Activated CD4-positive, alpha-beta T cell treated with anti-CD3 and anti-CD28 coated beads, Interleukin-2, Interleukin-4, amounts not matched to agents 100 ng/mL and 50 ng/mL, durations not matched to agents 16 hours and 8 hours (primary cell): Measurements from ENCODE around the gene DDX4.
A peak's percentile ranks its signal among the peaks of the same experiment; 100 is the strongest.
"Not testable (repeated sequence)": the region's sequence is repeated elsewhere in the genome, so short reads cannot be mapped to it uniquely, and the experiment has no call there.

Source experiments
- DNase-seq: peaks from one replicate; pipeline ENCODE4 v3.0.0-alpha.2; 2020; ENCODE audit warnings: low spot score

DDX4 gene

GRCh38 chr5:55737793-55738192, at the start of gene DDX4:
Gene DDX4, plus strand, starts transcription at chr5:55738061. Its CDS starts 903 bp downstream, at chr5:55738964.
- no peak for DNase-seq

- peak; percentile 41 for DNase-seq
Measured at GRCh38 chr5:55691265-55692105, 46.4 kb upstream of the DDX4 start.

GRCh38 chr5:55692106-55692417, 45.8 kb upstream of the DDX4 start:
- no peak for DNase-seq

DNA sequence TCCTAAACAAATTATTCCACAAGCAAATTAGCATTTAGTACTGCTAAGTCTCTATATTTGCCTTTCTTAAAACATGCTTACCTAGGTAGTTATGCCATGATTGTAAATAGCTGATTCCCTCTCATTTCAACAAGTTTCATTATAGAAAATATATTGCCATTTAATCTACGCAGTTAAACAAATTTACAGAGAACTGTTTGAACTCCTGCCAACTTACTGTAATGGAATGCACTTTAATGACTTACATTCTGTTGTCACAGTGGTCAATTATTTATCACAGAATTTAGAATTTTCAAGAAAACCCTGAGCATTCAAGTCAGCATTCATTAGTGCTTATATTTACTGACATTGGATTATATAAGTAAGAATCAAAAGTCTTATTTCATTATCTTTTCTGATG, 45.4 kb upstream of the DDX4 start:
- no peak for DNase-seq

DNA sequence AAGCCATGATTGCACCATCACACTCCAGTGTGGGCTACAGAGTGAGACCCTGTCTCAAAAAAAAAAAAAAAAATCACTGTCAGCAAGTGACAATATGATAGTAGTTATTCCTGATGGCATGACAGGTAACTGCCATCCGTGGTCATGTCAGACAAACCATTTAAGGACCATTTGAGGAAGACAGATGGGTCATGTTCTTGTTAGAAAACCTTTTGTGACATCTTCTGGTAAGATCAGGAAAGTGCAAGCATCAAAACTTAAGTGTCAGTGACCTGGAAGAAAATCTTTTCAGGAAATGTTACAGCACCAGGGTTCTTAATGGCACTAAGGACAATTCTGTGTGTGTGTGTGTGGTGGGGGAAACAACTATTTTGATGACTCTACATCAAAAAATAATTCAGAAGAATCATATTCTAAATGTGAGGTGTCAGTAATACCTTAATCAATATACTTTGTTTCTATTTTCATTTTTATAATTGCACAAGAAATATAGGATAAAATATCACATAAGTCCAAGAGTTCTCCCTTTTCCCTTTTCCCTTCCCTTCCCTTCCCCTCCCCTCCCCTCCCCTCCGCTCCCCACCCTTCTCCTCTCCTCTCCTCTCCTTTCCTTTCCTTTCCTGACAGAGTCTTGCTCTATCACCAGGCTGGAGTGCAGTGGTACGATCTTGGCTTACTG, 43.6 kb upstream of the DDX4 start:
- DNase-seq, result no peak

- DNase-seq, result not testable (repeated sequence)
Measured at GRCh38 chr5:55696704-55697103, 41.2 kb upstream of the DDX4 start.

DNA sequence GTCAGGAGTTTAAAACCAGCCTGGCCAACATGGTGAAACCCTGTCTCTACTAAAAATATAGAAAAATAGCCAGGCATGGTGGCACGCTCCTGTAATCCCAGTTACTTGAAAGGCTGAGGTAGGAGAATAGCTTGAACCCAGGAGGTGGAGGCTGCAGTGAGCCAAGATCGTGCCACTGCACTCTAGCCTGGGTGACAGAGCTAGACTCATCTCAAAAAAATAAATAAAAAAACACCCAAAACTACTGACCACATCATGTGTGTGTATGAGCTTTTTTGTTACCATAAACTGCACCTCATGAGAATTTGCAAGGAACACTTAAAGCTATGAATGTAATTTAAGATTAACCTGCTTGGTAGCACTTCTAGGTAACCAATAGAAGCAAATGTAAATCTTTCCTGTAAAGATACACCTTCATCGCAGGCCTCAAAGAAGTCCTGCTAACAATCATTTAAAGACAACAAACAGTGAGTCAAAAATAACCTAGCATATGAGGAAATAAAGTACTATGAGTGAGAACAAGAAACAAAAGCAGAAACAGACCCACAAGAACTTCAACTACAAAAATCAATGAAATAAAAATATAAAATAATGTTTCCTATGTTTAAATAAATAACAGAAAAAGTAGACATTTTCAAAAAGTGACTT, 38.7 kb upstream of the DDX4 start:
- no peak for DNase-seq

GRCh38 chr5:55700745-55701144, 37.1 kb upstream of the DDX4 start:
- DNase-seq, result no peak

DNA sequence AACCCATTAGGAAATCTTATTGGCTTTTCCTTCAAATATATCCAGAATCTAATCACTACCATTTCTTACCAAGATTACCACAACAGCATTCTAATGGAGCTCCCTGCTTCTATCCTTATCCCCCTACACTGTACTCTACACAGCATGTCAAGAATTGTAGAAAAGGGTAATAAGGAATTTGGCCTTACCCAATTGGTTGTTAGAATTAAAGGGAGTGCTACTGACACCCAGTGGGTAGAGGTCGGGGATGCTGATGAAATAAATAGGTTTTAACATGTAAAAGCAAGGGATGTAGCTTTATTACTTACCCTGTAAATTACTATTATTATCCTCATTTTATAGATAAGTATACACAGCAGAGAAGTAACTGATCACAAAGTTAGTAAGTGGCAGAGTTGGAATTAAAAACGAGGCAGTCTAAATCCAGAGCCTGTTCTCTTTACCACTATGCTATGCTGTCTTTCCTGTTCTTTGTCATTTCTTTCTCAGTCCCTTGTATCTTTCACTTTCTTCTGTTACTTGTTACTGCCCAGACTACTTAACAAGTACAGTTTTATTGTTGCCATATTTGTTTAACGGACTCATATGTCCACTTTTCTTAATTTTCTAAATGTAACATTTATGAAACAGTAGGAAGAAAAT, 36.3 kb upstream of the DDX4 start:
- no peak for DNase-seq

- DNase-seq, result no peak
Measured at GRCh38 chr5:55702598-55703345, 35.1 kb upstream of the DDX4 start.

DNA sequence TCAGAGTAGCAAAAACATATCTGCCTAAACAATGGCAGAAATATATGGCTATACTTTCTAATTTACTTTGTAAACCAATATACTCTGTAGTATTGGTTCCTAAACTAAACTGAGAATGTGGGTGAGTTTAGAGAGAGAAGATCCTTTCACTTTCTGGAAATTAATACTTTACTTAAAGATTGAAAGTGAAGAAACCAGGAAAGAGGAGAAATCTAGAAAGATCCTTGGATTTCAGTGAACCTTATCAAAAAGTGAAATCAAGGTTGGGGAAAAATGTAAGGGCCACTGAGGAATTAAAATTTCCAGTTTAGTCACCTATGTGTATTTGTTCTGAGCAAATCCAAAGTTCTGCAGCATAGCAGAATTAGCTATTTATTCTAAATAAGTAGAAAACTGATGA, 31.6 kb upstream of the DDX4 start:
- no peak for DNase-seq

DNA sequence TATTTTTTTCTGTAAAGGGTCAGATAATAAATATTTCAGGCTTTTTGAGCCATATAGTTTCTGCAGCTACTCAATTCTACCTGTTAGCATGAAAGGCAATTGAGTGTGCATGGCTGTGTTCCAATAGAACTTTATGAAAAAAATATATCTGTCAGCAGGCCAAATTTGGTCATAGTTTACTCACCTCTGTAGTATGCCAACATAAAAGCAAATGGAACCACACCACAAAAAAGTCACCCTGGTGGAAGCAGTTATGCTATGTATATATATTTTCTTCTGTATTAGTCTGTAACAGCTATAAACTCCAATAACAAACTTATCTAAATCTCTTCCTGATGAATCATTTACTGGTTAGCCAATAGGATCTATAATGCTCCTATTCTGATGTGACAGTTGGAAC, 29.1 kb upstream of the DDX4 start:
- DNase-seq, result peak; percentile 42

GRCh38 chr5:55711507-55712022, 26.3 kb upstream of the DDX4 start:
- no peak for DNase-seq

DNA sequence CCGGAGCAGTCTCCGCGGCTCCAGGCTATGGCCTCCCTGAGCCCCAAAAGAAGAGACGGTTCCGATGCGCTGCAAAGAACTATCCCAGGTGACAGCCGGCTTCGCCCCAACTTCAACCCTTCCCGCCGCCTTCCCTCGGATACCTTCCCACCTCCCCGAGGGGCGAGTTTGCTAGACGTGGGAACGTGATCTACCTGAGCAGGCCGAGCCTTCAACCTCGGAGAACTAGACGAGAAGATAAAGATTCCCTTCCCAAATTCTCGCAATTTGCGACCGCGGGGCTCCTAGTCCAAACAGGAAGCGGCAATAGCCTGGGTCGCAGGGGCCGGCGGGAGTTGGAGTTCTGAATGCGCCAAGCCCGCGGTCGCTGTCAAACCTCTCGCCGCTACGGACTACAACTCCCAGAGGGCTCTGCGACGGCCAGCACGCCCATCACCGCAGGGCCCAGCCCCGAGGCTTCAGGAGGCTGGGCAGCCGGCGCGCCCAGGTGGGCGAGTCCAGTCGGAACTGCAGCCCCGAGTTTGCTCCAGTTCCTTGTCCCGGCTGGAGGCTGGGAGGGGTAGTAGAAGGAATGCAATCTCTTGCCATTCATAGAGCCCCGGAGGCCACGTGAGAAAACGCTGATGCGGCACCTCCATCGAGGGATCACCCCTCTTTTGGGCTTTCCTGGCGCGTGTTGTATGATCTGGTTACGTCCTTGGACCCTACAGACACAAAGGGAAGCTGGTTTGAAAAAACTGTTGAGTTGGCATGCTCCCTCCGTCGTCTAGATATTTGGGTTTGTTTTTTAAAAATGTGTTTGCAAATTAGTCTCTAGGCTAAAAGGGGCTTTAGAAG, 25.6 kb upstream of the DDX4 start, which contains the start of gene SLC38A9:
TSS of gene SLC38A9 (minus strand) at position 302 of the 837 bp plus-strand sequence. CDS start 14,366 bp downstream, outside the sequence.
- DNase-seq, result peak; percentile 93

DNA sequence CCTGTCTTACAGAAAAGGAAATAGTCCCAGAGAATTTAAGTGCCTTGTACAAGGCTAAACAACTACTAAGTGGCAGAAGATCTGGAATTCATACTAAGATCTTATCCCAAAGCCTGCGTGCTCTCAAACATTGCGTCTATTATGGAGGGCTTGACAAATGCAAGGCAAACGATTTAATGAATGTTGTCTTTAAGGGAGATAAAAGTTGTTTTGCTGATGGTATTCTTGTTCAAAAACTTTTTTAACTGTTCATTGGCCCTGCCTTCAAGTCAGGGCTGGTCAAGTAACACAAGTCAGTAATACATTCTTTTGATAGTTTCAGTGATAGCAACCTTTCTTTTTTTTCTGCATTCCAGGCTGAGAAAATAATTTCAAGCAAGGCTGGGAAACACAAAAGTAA, 24.0 kb upstream of the DDX4 start:
- no peak for DNase-seq

- no peak for DNase-seq
Measured at GRCh38 chr5:55714339-55714738, 23.5 kb upstream of the DDX4 start.

- no peak for DNase-seq
Measured at GRCh38 chr5:55714749-55715148, 23.1 kb upstream of the DDX4 start.

GRCh38 chr5:55715519-55716078, 22.3 kb upstream of the DDX4 start:
- DNase-seq, result no peak

DNA sequence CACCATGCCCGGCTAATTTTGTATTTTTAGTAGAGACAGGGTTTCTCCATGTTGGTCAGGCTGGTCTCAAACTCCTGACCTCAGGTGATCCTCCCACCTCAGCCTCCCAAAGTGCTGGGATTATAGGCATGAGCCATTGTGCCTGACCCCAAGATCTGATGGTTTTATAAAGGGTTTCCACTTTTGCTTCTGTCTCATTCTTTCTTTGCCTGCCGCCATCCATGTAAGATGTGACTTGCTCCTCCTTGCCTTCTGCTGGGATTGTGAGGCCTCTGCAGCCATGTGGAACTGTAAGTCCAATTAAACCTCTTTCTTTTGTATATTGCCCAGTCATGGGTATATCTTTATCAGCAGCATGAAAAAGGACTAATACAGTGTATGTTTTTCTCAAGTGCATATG, 18.8 kb upstream of the DDX4 start:
- not testable (repeated sequence) for DNase-seq

GRCh38 chr5:55720188-55720703, 17.6 kb upstream of the DDX4 start:
- no peak for DNase-seq
